GM11168 (cell line): Measurements from ENCODE around the gene ABCC1.
"Not testable (repeated sequence)": the region's sequence is repeated elsewhere in the genome, so short reads cannot be mapped to it uniquely, and the experiment has no call there.

Source experiments
- in situ Hi-C: fragments of 300-500 bp; cut with MboI; formaldehyde crosslinking; loops from one replicate; pipeline ENCODE4 v1.12.0; 2022; ENCODE audit warnings: low sequenced_read_pairs; ENCODE audit not compliant: unreplicated experiment

Gene ABCC1

GRCh38 chr16:16146380-16147315 is 197.2 kb downstream of the ABCC1 start:
- in situ Hi-C loops = no loop called here

DNA sequence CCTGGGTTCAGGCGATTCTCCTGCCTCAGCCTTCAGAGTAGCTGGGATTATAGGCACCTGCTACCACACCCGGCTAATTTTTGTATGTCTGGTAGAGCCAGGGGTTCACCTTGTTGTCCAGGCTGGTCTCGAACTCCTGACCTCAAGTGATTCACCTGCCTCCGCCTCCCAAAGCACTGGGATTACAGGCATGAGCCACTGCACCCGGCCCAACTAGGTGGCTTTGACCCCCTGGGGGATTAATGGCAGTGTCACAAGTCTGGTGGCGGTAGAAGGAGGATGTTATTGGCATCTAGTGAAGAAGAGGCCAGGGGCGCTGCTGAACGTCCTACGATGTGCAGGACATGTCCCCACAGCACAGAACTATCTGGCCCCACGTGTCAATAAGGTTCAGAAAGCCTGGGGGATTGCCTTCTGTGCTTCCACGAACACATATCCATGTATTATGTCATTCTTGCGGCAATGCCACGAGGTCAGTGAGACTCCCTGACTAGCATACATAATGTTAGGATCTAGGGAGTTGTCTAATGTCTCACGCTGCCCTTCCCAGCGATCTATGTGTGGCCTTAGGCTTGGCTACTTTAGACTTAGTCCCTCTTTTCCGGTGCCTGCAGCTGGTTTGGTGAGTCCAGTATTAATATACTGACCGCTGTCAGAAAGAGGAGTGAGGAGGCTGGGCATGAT is 198.0 kb downstream of the ABCC1 start:
- in situ Hi-C loops = no loop called here

DNA sequence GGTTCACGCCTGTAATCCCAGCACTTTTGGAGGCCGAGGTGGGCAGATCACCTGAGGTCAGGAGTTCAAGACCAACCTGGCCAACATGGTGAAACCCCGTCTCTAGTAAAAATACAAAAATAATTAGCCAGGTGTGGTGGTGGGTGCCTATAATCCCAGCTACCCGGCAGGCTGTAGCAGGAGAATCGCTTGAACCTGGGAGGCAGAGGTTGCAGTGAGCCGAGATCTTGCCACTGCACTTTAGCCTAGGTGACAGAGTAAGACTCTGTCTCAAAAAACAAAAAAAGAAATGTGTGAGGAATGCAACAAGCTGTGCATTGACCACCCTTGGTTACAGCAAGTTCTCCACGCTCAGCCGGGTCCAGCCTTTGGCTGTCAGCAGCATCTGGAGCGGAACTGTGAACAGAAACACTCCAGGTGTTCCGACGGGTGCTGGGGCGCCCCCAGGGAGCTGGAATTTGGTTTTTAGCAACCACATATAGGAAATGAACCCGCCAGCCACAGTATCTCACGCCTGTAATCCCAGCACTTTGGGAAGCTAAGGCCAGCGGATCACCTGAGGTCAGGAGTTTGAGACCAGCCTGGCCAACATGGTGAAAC is 198.7 kb downstream of the ABCC1 start:
- in situ Hi-C loops = not testable (repeated sequence)

GRCh38 chr16:16148755-16149154 is 199.3 kb downstream of the ABCC1 start:
- in situ Hi-C loops = no loop called here

GRCh38 chr16:16149710-16150116 is 200.3 kb downstream of the ABCC1 start:
- in situ Hi-C loops = no loop called here

DNA sequence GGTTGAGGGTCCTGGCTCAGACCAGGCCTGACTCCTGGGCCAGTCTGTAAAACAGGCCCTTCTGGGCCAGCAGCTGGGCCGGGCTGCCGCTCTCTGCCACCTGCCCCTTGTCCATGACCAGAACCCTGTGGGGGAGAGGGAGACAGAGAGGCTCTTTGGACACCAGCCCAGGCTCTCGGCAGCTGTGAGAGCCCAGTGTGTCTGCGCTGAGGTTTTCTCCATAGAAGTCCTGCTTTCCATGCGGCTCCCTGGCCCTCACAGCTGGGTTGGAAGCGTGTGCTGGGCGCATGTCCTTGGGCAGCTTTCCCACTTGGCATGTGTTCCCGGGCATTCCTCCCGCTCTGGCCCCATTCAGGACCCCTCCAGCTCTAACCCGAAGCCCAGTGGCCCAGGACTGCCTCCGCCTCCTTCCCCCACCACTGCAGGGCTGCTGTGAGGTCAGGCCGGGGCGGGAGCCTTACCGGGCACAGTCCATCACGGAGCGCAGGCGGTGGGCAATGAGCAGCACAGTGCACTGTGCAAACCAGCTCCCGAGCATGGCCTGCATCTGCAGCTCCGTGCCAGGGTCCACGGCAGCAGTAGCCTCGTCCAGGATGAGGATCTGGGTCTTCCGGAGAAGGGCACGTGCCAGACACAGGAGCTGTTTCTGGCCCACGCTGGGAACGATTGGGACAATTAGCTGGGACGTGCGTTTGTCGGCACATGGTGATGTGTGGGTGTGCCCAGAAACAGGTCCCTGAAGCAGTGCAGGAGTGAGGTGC is 200.9 kb downstream of the ABCC1 start:
- in situ Hi-C loops = no loop called here

GRCh38 chr16:16150878-16151152 is 201.4 kb downstream of the ABCC1 start:
- in situ Hi-C loops = no loop called here

- in situ Hi-C loops = no loop called here
Observed at GRCh38 chr16:16151315-16151714, 201.9 kb downstream of the ABCC1 start.

GRCh38 chr16:16153000-16153399 is 203.6 kb downstream of the ABCC1 start:
- in situ Hi-C loops = not testable (repeated sequence)

DNA sequence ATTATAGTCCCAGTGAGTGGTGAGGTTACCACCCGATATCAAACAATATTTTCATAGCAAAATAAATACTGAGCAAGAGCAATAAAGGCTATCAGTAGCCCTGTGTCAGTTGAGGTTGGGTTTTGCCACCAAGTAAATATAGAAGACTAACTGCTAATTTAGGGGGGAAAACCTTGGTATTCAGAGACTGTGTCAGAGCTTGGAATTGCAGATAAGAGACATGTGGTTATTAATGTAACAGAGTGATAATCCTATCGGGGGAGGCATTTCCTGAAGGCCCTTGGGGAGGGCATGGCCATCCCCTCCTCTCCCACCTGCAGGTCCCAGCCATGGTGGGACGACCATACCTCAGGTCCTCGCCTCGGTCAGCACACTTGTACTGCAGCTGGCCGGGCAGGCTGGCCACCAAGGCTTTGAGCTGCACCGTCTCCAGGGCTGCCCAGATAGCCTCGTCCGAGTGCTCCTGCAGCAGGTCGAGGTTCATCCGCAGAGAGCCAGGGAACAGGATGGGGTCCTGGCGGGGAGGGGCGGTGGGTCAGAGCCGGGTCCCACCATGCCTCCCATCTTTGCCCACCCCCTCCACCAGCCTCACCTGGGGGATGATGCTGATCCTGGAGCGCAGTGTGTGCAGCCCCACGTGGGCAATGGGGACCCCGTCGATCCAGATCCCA is 205.0 kb downstream of the ABCC1 start:
- in situ Hi-C loops = no loop called here

- in situ Hi-C loops = no loop called here
Observed at GRCh38 chr16:16155234-16155633, 205.8 kb downstream of the ABCC1 start.

DNA sequence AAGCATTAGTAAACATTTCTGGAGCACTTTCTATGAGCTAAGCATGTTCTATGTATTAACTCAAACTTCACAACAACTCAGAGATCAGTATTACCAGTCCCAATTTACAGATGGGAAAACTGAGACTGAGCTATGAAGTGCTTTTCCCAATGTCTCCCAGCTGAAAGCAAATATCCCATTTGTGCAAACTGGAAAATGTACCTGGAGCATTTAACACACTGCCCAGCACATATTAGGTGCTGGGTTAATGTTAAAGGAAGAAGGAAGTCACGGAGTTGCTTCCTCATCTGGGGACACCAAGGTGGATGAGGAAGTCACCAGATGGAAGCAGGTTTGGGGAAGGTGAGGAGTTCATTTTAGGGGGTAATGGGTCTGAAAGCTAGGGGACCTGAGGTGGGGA is 207.8 kb downstream of the ABCC1 start:
- in situ Hi-C loops = no loop called here

DNA sequence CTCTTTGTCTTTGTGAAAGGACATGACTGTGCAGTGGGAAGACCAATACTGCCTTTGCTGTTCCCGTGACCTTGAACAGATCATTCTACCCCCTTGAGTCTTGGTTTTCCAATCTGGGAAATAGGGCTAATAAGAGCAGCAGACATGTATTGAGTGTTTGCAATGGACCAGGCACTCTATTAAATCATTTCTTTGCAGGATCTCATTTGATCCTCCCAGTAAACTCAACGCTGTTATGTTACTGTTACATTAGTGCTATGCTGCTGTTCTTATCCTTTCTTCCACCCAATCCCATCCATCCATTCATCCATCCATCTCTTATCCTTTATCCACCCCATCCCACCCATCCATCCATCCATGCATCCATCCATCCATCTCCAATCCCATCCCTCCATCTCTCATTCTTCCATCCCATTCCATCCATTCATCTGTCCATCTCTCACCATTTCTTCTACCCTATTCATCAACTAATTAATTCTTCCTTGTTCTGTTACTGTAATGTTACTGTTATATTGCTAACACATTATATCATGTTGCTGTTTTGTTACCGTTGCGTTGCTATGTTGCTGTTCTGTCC is 208.8 kb downstream of the ABCC1 start:
- in situ Hi-C loops = no loop called here

DNA sequence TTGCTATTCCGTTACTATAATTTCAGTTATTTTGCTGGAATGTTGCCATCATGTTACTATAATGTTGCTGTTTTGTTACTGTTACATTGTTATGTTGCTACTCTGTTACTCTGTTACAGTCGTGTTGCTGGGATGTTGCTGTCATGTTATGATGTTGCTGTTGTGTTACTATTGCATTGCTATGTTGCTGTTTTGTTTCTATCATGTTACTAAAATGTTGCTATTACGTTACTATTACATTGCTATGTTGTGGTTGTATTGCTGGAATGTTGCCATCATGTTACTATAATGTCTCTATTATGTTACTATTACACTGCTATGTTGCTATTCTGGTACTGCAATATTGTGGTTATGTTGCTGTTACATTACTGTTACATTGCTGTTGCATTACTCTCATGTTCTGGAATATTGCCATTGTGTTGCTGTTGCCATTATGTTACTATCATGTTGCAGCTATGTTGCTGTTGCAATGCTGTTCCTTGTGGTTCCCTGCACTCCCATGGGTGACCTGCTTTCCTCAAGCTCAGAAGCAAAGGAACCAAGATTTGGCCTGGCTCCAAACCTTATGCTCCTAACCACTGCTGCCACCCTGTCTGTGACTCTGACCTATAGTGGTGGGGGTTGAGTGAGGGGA is 209.4 kb downstream of the ABCC1 start:
- in situ Hi-C loops = no loop called here

DNA sequence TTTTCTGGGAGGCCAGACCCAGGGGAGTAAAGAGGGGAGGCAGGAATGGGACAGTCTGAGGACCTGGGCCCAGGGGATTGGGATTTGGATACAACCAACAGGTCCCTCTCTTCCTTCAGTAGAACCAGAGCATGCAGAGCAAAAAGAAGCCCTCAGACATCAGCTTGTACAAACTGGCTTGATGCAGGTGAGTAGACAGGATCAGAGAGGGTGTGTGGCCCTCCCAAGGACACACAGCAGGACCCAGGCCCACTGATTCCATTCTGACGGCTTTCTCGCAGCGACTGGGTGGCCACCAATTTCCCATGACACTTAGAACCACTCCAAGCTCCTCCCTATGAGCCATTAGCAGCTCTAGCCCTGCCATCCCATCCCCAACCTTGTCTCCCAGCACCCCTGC is 210.2 kb downstream of the ABCC1 start:
- in situ Hi-C loops = no loop called here

GRCh38 chr16:16161319-16161718 is 211.9 kb downstream of the ABCC1 start:
- in situ Hi-C loops = no loop called here

GRCh38 chr16:16161840-16162239 is 212.4 kb downstream of the ABCC1 start:
- in situ Hi-C loops = not testable (repeated sequence)

DNA sequence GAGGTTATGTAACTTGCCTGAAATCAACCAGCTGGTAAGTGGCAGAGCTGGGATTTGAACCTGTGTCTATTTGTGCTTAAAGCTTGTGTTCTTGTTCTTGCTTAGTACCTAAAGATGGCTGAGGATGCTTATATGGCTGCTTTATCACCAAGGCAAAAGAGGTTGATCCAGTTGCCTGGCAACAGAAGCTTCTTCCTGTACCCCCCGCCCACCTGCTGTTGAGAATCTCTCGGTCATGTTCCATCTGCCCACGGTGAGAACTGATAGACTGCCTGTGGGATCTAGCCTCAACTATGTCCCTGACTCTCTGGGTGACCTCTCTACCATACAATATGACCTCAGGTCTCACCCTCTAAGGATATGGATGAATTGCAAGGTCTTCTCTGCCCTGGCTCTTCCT is 213.2 kb downstream of the ABCC1 start:
- in situ Hi-C loops = no loop called here

GRCh38 chr16:16163109-16163508 is 213.7 kb downstream of the ABCC1 start:
- in situ Hi-C loops = no loop called here
